IPS-20b (cell line): ENCODE measurements around the gene PKHD1.

Source experiments
- H3K27ac ChIP-seq: one replicate; pipeline ENCODE4 v1.5.1; 2013; ENCODE audit warnings: low read length
- H3K27me3 ChIP-seq: 2 replicates; pipeline ENCODE4 v1.6.1; 2013; ENCODE audit warnings: mild to moderate bottlenecking, low read length, inconsistent platforms; ENCODE audit not compliant: insufficient read depth
- H3K36me3 ChIP-seq: 2 replicates; pipeline ENCODE4 v1.6.1; 2013; ENCODE audit warnings: low read depth, mild to moderate bottlenecking, inconsistent platforms, low read length, moderate library complexity; ENCODE audit not compliant: insufficient read depth
- H3K4me1 ChIP-seq: 2 replicates; pipeline ENCODE4 v1.6.1; 2013; ENCODE audit warnings: mild to moderate bottlenecking, control low read depth, inconsistent platforms, low read length, moderate library complexity; ENCODE audit not compliant: insufficient read depth
- H3K4me3 ChIP-seq: 2 replicates; pipeline ENCODE4 v1.5.1; 2013; ENCODE audit warnings: mild to moderate bottlenecking, low read length, inconsistent platforms
- H3K9ac ChIP-seq: 2 replicates; pipeline ENCODE4 v1.6.1; 2013; ENCODE audit warnings: low read depth, mild to moderate bottlenecking, inconsistent platforms, low read length, moderate library complexity
- H3K9me3 ChIP-seq: 2 replicates; pipeline ENCODE4 v1.6.1; 2013; ENCODE audit warnings: mild to moderate bottlenecking, low read depth, low read length, inconsistent platforms; ENCODE audit not compliant: insufficient read depth

Gene PKHD1

GRCh38 chr6:52063584-52064344 is 23.6 kb downstream of the PKHD1 start:
- H3K4me3 ChIP-seq = 0 out of 2 replicates have a peak overlapping the region, but pooled peaks have one; percentile 19
- peaks cover 8% of the 10 kb centered on the region for H3K4me1 ChIP-seq
- no peaks in the 10 kb centered on the region for H3K9me3 ChIP-seq
- peak overlapping the region; percentile 48; the same call in 1 of the 2 replicates for H3K9ac ChIP-seq
- peak overlapping the region; percentile 51 for H3K27ac ChIP-seq
- no peaks in the 10 kb centered on the region for H3K36me3 ChIP-seq
- no peaks in the 10 kb centered on the region for H3K27me3 ChIP-seq

- H3K4me3 ChIP-seq = no peak overlapping the region
- no peaks in the 10 kb centered on the region for H3K9me3 ChIP-seq
- H3K27me3 ChIP-seq = no peaks in the 10 kb centered on the region
- H3K36me3 ChIP-seq = no peaks in the 10 kb centered on the region
- H3K9ac ChIP-seq = no peak overlapping the region
- H3K4me1 ChIP-seq = peaks cover 8% of the 10 kb centered on the region
- H3K27ac ChIP-seq = no peak overlapping the region
Observed at GRCh38 chr6:52061481-52061880, 25.9 kb downstream of the PKHD1 start.

- Histone ChIP-seq H3K27ac (no peak overlapping the region), H3K9ac (no peak overlapping the region)
Observed at GRCh38 chr6:52059821-52060220, 27.6 kb downstream of the PKHD1 start.

GRCh38 chr6:52055451-52055850 is 32.0 kb downstream of the PKHD1 start:
- no peaks in the 10 kb centered on the region for H3K27me3 ChIP-seq
- H3K27ac ChIP-seq = no peak overlapping the region
- H3K9me3 ChIP-seq = no peaks in the 10 kb centered on the region
- no peaks in the 10 kb centered on the region for H3K36me3 ChIP-seq
- H3K9ac ChIP-seq = no peak overlapping the region
- no peaks in the 10 kb centered on the region; the same call in 1 of the 2 replicates for H3K4me1 ChIP-seq
- no peak overlapping the region for H3K4me3 ChIP-seq

More at GRCh38 chr6:52059821-52060220, 27.6 kb downstream of the PKHD1 start:
- Histone ChIP-seq H3K36me3 (no peaks in the 10 kb centered on the region), H3K4me1 (peaks cover 8% of the 10 kb centered on the region), H3K9me3 (no peaks in the 10 kb centered on the region), H3K4me3 (no peak overlapping the region), H3K27me3 (no peaks in the 10 kb centered on the region)

GRCh38 chr6:52053038-52053695 is 34.2 kb downstream of the PKHD1 start:
- Histone ChIP-seq H3K4me1 (no peaks in the 10 kb centered on the region; the same call in 1 of the 2 replicates), H3K9me3 (no peaks in the 10 kb centered on the region), H3K27ac (no peak overlapping the region), H3K36me3 (no peaks in the 10 kb centered on the region), H3K27me3 (no peaks in the 10 kb centered on the region), H3K4me3 (no peak overlapping the region), H3K9ac (no peak overlapping the region)

GRCh38 chr6:52050051-52050405 is 37.4 kb downstream of the PKHD1 start:
- Histone ChIP-seq H3K4me3 (no peak overlapping the region), H3K9ac (no peak overlapping the region), H3K27me3 (no peaks in the 10 kb centered on the region), H3K4me1 (no peaks in the 10 kb centered on the region; the same call in 1 of the 2 replicates), H3K27ac (no peak overlapping the region), H3K9me3 (no peaks in the 10 kb centered on the region), H3K36me3 (no peaks in the 10 kb centered on the region)

GRCh38 chr6:52049252-52050050 is 38.0 kb downstream of the PKHD1 start:
- H3K9ac ChIP-seq = no peak overlapping the region
- no peaks in the 10 kb centered on the region for H3K36me3 ChIP-seq
- no peaks in the 10 kb centered on the region for H3K27me3 ChIP-seq
- no peaks in the 10 kb centered on the region; the same call in 1 of the 2 replicates for H3K4me1 ChIP-seq
- H3K27ac ChIP-seq = no peak overlapping the region
- H3K4me3 ChIP-seq = no peak overlapping the region
- no peaks in the 10 kb centered on the region for H3K9me3 ChIP-seq

GRCh38 chr6:52046456-52046855 is 41.0 kb downstream of the PKHD1 start:
- no peaks in the 10 kb centered on the region for H3K36me3 ChIP-seq
- H3K27me3 ChIP-seq = no peaks in the 10 kb centered on the region
- no peak overlapping the region for H3K4me3 ChIP-seq
- no peaks in the 10 kb centered on the region; the same call in 1 of the 2 replicates for H3K4me1 ChIP-seq
- no peak overlapping the region for H3K9ac ChIP-seq
- no peak overlapping the region for H3K27ac ChIP-seq
- H3K9me3 ChIP-seq = no peaks in the 10 kb centered on the region

- Histone ChIP-seq H3K9ac (no peak overlapping the region), H3K4me3 (no peak overlapping the region), H3K27me3 (no peaks in the 10 kb centered on the region)
Observed at GRCh38 chr6:52045481-52045880, 41.9 kb downstream of the PKHD1 start.

GRCh38 chr6:52045033-52045432 is 42.4 kb downstream of the PKHD1 start:
- Histone ChIP-seq H3K9me3 (no peaks in the 10 kb centered on the region), H3K9ac (no peak overlapping the region), H3K27me3 (no peaks in the 10 kb centered on the region), H3K4me1 (no peaks in the 10 kb centered on the region; the same call in 1 of the 2 replicates), H3K27ac (no peak overlapping the region), H3K4me3 (no peak overlapping the region), H3K36me3 (no peaks in the 10 kb centered on the region)

More at GRCh38 chr6:52045481-52045880, 41.9 kb downstream of the PKHD1 start:
- Histone ChIP-seq H3K27ac (no peak overlapping the region), H3K9me3 (no peaks in the 10 kb centered on the region), H3K4me1 (no peaks in the 10 kb centered on the region; the same call in 1 of the 2 replicates), H3K36me3 (no peaks in the 10 kb centered on the region)

GRCh38 chr6:52042141-52042885 is 45.1 kb downstream of the PKHD1 start:
- no peaks in the 10 kb centered on the region for H3K9me3 ChIP-seq
- no peaks in the 10 kb centered on the region for H3K27me3 ChIP-seq
- H3K36me3 ChIP-seq = no peaks in the 10 kb centered on the region
- H3K4me3 ChIP-seq = no peak overlapping the region
- H3K27ac ChIP-seq = no peak overlapping the region
- H3K4me1 ChIP-seq = no peaks in the 10 kb centered on the region
- no peak overlapping the region for H3K9ac ChIP-seq
